ENCODE results near the gene LLGL1.

GRCh38 chr17:18250259-18250658 is 24.8 kb downstream of the LLGL1 start:
- TF ChIP-seq CTCF (IDR thresholded peaks at IDR 0.05) (no peak), POLR2A (IDR thresholded peaks at IDR 0.05) (no peak)
